ENCODE results near the gene ITGA4.

DNA sequence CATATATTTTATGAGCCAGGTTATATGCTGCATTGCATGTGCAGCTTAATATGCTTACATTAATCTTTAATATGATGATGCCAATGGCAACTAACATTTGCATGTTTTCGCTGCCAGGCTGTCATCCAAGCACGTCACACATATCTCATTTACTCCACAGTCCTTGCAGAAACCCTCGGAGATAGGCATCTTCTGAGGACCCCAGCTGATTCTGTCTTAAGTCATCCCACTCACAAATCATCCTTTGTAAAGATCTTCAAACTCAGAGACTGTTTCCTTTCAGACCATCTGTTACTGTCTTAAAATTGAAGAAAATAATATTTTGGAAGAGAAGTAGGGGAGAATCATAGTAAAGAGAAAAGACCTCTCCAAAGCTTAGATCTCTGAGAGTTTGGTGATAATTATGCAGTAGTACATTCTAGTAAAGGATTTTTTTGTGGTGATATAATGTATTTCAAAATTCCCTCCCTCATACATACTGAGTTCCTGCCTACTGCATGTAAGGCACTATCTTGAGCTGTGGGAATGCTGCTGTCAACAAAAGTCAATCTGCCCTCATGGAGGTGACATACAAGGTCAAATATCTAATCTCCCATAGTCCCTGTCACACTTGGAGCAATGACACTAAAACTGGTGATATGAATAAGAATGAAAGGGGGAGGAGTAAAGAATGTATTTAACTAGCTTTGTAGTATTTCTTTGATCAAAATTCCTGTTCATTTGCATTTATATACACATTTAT, 11.0 kb downstream of the ITGA4 start:
- TF ChIP-seq, protein P1, sequence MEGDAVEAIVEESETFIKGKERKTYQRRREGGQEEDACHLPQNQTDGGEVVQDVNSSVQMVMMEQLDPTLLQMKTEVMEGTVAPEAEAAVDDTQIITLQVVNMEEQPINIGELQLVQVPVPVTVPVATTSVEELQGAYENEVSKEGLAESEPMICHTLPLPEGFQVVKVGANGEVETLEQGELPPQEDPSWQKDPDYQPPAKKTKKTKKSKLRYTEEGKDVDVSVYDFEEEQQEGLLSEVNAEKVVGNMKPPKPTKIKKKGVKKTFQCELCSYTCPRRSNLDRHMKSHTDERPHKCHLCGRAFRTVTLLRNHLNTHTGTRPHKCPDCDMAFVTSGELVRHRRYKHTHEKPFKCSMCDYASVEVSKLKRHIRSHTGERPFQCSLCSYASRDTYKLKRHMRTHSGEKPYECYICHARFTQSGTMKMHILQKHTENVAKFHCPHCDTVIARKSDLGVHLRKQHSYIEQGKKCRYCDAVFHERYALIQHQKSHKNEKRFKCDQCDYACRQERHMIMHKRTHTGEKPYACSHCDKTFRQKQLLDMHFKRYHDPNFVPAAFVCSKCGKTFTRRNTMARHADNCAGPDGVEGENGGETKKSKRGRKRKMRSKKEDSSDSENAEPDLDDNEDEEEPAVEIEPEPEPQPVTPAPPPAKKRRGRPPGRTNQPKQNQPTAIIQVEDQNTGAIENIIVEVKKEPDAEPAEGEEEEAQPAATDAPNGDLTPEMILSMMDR (IDR thresholded peaks at IDR 0.05; ENCODE audit: insufficient read depth, low read length, poor library complexity, severe bottlenecking): no peak
- TF ChIP-seq EZH2phosphoT487 (conservative IDR thresholded peaks at IDR 0.05; ENCODE audit: low read length): no peak

Data from SU-DHL-6 (cell line).